HG02943 (cell line): ENCODE measurements around the gene MORC1.
"Not testable (repeated sequence)": the region's sequence is repeated elsewhere in the genome, so short reads cannot be mapped to it uniquely, and the experiment has no call there.

Experiments
- ATAC-seq: cut with Tn5 transposase; IDR thresholded peaks from one replicate; pipeline ENCODE4 v1.9.1; 2021; ENCODE audit warnings: mild to moderate bottlenecking, low read depth, moderate library complexity; ENCODE audit not compliant: unreplicated experiment

The MORC1 gene

DNA sequence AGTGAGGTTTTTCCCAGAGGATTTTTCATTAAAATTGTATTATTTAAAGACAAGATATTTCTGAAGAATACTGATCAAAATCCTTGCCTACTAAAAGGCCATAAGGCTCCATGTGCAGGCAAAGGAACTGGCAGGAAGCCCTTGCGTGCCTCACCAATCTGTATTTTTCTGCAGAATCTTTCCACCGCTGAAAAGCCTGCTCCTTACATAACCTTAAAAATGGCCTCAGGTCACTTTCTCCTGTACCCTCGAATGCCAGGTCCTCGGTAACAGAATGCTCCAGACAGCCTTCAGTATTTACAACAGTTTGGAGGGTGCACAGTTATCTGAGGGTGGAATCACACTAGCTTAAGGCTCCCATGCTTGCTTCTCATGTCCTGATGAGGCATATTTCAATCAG is 3.2 kb downstream of the MORC1 start:
- ATAC-seq, result no peak

DNA sequence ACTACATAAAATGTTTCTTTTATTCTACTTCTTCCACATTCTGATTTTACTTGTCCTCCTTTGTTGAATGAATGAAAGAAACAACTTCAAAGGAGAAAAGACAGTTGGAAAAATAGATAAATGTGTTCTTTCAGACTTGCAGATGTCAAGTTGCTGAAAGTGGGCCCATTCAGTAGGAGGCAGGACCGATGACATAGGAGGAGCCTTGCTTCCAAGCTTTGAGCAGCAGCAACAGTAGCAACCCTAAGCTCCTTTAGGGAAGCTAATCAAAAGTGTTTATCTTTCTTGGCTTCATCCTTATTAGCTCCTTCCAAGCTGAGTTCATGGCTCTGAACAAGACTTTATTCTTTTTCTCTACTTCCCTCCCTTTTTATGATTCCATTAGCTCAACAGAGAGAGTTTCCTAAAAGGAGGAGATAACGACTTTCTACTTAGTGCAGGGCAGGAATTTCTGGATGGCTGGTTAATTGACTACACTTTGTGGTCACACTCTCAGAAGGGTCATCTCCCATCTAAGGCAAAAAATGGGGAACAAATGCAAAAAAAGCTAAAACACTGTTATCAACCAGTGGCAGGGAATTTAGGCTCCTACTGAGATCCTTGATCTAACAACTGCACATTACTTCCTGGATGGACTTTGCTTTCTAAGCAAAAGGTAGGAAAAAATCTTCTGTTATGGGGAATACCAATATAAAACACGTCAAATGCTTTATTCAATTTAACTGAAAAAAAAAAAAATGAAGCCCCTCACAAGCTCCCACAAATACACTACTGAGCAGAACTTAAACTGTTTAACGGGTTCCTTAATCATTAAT is 4.8 kb downstream of the MORC1 start:
- no peak for ATAC-seq

- no peak for ATAC-seq
Observed at GRCh38 chr3:109109574-109109973, 8.4 kb downstream of the MORC1 start.

DNA sequence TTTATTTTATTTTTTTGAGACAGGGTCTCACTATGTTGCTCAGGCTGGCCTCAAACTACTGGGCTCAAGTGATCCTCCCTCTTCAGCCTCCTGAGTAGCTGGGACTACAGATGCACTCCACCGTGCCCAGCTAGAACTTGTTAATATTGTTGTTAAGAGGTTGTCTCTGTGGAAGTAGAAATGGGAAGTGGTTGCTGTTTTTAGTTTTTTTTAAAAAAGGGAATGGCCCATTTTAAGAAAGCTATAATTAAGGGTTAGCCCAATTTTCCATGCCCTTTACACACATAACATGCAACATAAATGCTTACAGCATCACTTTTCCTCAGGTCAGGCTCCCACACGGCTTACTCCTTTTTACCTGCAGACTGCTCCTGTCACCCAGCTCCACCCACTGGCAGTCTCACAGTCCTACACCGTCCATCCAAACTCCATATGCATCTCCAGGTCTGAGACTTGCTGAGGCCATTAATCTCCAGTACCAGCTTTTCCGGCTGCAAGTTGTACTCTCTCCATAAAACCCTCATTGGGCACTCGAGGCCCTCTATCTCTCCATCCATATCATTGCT is 19.8 kb downstream of the MORC1 start:
- no peak for ATAC-seq

GRCh38 chr3:109095166-109095565 is 22.8 kb downstream of the MORC1 start:
- ATAC-seq, result no peak

- no peak for ATAC-seq
Observed at GRCh38 chr3:109093561-109093960, 24.4 kb downstream of the MORC1 start.

DNA sequence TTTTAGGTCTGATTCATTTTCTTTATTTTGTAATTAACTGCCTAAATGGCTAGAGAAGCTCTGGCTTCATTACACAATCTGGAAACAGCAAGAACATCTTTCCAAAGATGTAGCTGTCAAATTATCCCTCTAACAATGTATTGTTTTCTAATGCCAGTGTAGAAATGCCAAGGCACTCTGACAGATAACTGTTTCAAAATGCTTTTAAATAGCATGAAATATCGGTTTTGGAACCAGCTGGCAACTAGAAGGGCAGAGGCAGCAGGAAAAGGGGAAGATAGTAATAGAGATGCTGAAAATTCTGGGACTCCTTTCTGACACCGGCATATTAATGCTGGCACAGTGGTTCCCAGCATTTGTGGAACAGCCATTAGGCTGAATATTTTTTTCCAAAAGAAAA is 26.1 kb downstream of the MORC1 start:
- ATAC-seq, result no peak

DNA sequence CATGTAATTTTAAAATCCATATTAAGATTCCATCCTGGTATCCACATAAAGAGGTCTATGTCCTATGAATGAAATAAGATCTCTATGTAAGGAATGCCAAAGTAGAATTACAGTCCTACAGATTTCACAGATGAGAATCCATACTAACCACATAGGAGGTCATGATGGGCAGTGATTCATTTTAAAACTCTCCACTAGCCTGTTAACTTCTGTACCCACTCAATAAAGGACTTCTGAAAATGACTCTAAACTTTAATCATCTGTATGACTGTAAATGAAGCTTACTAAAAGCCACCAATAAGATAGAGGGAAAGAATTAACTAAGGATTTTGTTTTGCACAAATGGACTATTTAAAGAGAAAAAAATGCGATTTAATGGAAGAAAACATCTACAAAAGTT is 28.7 kb downstream of the MORC1 start:
- ATAC-seq, result no peak

DNA sequence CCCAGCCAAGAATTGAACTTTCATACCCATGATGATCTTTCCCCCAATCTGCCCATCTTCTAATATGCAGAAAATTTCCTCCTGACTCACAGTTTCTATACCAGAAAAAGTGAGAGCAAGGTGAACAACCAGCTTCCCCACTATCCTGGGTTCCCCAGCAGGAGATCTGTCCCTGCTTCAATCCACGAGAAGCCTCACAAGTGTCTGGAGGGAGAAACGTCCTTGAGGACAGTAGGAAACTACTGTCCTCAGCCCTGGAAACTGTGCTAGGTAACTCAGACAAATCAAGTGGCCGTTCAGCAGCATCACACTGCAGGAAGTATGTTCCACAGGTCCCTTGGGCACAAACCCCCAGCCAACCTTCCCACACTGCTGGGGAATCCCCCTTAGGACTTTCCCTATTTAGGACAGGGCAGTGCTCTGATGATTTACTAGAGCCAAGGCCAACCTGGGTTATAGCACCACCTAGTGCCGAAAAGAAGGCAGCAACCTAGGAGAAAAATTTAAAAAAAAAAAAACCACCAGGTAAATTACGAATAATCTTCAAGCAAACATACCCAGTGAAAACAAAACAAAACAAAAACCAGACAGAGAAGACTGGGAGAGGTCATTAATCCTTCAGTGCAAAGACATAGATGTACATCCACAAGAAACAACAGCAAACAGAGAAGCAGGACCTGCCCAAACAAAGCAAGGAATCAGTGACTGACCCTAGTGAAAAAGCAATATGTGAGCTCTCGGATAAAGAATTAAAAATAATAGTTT is 36.0 kb downstream of the MORC1 start:
- peak; percentile 97 for ATAC-seq

DNA sequence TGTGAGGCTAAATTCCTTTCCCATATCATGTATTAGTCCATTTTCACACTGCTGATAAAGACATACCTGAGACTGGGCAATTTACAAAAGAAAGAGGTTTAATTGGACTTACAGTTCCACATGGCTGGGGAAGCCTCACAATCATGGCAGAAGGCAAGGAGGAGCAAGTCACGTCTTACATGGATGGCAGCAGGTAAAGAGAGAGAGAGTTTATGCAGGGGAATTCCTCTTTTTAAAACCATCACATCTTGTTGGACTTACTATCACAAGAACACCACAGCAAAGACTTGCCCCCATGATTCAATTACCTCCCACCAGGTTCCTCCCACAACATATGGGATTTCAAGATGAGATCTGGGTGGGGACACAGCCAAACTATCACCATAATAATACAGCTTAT is 37.8 kb downstream of the MORC1 start:
- ATAC-seq, result not testable (repeated sequence)

DNA sequence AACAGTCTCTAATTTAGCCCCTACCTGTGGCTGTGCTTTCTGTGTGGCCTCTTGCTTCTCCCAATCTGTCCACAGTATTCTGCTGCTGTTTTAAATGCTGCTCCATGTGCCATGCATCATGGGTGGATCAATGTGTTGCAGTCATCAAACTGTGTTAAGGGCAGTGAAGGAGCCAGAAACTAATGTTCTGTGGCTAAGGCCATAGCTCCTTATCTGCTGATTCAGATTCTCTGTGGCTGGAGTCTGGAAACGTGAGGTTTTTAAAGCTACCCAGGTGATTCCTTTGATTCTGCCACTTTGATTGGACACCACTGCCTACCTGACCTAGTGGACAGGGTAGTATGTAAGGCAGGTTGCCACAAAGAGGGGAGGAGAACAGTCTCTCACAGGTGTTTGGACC is 44.8 kb downstream of the MORC1 start:
- ATAC-seq, result no peak

DNA sequence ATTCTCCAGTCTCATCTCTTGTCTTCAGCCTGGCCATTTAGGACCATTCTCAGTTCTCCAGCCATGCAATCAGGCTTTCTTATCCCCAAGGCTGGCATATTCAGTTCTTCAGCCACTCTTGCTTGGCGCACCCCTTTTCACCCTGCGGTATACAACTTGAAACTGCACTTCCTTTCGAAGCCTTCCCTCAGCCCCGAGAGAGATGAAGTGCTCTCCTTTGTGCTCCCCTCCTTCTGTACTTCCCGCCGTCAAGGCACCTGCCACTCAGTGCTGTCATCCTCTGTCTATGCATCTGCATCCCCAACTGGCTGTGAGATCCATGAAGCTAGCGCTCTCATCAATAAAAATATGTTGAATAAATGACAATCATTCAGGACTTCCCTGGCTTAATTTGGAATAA is 45.7 kb downstream of the MORC1 start:
- ATAC-seq, result peak; percentile 88

GRCh38 chr3:109071350-109072142 is 46.4 kb downstream of the MORC1 start:
- no peak for ATAC-seq

- ATAC-seq, result no peak
Observed at GRCh38 chr3:109070211-109070610, 47.7 kb downstream of the MORC1 start.

DNA sequence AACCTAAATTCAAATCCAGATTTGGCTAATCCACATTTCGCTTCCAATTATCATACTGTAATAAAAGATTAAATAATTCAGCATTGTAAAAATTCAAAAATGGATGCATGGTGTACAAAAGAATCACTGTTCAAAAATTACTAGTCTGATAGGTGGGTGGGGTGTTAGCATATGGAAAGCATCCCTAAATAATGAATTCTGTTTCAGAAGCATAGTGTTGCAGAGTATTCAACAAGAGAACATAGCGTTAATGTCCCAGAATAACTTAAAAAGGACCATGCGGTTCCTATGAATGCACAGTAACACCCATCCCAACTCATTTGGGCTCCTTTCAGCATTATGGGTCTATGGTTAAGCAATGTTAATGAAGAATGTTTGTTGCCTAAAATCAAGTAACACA is 51.1 kb downstream of the MORC1 start:
- ATAC-seq, result no peak

DNA sequence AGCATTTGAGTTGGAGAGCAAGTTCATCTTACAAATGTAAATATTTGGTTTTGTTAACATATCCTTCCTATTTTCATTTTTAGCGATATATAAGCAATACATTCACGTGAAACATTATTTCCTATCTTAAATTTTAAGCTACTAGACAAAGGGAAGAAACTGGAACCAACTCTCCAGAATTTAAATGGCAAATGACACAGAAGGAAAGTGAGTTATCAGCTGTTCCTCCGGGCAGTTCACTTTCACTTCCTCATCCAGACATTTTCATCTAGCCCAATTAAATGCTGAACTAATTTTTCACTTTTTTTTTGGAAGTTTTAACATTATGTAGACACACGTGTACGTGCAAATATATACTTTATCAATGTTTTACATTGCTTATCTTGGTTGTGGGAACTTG is 58.7 kb downstream of the MORC1 start:
- ATAC-seq, result peak; percentile 55

DNA sequence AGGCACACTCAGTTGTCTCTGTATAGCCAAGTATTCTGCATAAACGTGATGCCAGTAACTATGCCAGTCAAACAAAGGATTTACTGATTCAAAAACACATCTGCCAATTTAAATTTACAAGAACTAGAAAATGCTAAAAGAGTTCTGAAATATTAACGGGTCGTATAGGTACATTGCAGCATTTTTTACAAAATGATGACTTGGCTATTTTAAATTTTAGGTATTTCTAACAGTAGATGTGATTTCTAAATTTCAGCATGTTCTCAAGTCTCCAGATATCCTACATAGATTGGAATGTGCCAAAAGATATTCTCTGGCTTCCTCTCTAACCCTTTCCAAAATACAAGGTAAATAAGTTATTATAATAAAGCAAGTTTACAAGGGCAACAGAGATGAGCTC is 60.3 kb downstream of the MORC1 start:
- no peak for ATAC-seq

- ATAC-seq, result no peak
Observed at GRCh38 chr3:109057056-109057455, 60.9 kb downstream of the MORC1 start.

DNA sequence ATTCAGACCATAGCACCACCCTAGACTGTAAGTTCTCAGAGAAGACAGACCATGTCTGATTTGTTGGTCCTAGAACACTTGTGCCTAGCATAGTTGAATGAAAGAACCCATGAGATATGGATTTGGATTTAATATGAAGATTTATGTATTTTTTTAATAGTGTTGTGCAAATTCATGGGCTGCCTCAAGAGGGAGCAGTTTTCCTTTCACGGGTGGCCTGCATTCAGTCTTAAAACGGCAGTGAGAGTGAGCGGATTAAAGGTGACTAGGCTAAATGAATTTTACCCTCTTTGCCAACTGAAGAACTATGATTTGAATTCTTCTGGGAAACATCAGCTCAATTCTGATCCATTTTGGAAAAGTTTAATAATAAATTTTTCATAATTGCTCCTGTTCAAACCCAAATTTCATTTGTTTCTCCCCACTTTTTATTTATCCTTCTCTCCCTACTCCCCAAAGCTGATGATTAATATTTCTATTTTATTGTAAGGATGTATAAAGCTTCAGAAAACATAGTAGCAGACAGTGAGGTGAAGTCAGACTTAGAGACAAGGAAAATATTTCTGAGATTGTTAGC is 67.3 kb downstream of the MORC1 start:
- ATAC-seq, result no peak

GRCh38 chr3:109047366-109047765 is 70.6 kb downstream of the MORC1 start:
- no peak for ATAC-seq
